ENCODE results near the gene RAPGEF5. TPM values are rescaled to one million over a fixed set of nuclear protein-coding genes. Genes with fewer than 3 reads are reported as not detected.

RAPGEF5 gene
- total RNA-seq, 2 donors from 2014 or later, result 16.7 to 23.2 TPM

DNA sequence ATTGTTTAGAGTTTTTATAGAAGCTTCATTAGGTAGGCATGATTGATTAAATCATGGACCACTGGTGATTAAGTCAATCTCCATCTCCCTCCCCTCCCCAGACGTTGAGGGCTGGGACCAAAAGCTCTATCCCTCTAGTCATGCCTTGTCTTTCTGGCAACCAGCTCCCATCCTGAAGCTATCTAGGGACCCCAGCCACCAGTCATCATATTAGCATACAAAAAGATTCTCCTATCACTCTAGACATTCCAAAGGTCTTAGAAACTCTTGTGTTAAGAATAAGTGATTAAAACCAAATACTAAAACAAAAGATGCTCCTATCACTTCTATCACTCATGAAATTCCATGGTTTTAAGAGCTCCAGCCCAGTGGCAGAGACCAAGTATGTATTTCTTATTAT, 178.2 kb downstream of the RAPGEF5 start:
- Histone ChIP-seq H3K9ac (ENCODE audit: extremely low read depth, low read length, poor library complexity, severe bottlenecking) (no peak overlapping the region), H3K9me3 (ENCODE audit: control insufficient read depth, low read length) (peaks cover 43% of the 10 kb centered on the region), H3K27me3 (ENCODE audit: control insufficient read depth, insufficient read depth, low read length, poor library complexity, severe bottlenecking) (no peaks in the 10 kb centered on the region), H3K27ac (ENCODE audit: low read depth, low read length) (no peak overlapping the region), H3K4me3 (ENCODE audit: low read length) (no peak overlapping the region), H3K4me1 (ENCODE audit: control insufficient read depth, insufficient read depth, low read length) (peaks cover 15% of the 10 kb centered on the region), H3K36me3 (ENCODE audit: control insufficient read depth, insufficient read depth, low read length) (no peaks in the 10 kb centered on the region)
- TF ChIP-seq, protein P1, sequence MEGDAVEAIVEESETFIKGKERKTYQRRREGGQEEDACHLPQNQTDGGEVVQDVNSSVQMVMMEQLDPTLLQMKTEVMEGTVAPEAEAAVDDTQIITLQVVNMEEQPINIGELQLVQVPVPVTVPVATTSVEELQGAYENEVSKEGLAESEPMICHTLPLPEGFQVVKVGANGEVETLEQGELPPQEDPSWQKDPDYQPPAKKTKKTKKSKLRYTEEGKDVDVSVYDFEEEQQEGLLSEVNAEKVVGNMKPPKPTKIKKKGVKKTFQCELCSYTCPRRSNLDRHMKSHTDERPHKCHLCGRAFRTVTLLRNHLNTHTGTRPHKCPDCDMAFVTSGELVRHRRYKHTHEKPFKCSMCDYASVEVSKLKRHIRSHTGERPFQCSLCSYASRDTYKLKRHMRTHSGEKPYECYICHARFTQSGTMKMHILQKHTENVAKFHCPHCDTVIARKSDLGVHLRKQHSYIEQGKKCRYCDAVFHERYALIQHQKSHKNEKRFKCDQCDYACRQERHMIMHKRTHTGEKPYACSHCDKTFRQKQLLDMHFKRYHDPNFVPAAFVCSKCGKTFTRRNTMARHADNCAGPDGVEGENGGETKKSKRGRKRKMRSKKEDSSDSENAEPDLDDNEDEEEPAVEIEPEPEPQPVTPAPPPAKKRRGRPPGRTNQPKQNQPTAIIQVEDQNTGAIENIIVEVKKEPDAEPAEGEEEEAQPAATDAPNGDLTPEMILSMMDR (conservative IDR thresholded peaks at IDR 0.05), result no peak
- H3K4me3 Mint-ChIP-seq, result no peak overlapping the region
- peak; percentile 70 for DNase-seq
- H3K4me1 Mint-ChIP-seq, result peaks cover 43% of the 10 kb centered on the region
- H3K27ac Mint-ChIP-seq, result no peak overlapping the region
- peaks cover 32% of the 10 kb centered on the region for H3K9me3 Mint-ChIP-seq
- WGBS, 2 experiments (ENCODE audit: insufficient coverage in 1 of 2, insufficient read length in 1 of 2), result 8% methylated on average over 1 of the region's 1 CpG; no CpG with 5 or more reads in 1 of the 2 experiments
- H3K36me3 Mint-ChIP-seq (ENCODE audit: low read depth), result peaks cover 30% of the 10 kb centered on the region
- no peaks in the 10 kb centered on the region for H3K27me3 Mint-ChIP-seq (ENCODE audit: insufficient read depth)

DNA sequence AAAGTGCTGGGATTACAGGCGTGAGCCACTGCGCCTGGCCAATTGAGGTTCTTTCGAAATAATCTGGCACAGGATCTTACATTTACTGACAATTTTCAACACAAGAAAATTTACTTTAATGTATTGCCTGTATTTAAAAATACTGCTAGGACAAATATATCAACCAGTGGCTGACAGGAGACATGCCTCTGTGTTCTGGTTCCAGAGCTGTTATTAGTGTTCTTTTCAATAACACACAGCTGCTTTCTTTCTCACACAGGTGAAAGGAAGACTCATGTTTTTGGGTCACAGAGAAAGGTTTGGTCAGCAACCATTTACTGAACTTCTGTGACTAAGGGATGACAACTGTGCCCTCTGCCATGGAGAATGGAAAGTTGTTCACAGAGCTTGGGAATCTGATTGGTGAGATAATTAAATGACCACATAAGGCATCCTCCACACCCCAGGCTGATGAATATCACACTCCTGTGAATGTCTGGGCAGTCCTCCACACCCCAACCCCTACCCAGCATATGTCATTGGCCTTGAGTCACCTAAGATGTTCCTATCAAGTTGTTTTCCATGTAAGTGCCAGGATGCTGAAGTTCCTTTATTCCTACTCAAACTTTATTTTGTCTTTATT, 180.1 kb downstream of the RAPGEF5 start:
- H3K27me3 ChIP-seq (ENCODE audit: control insufficient read depth, insufficient read depth, low read length, poor library complexity, severe bottlenecking), result no peaks in the 10 kb centered on the region
- WGBS, 2 experiments (ENCODE audit: insufficient coverage in 1 of 2, insufficient read length in 1 of 2), result 93% methylated on average over 3 of the region's 3 CpGs; no CpG with 5 or more reads in 1 of the 2 experiments
- Mint-ChIP-seq H3K36me3 (ENCODE audit: low read depth) (peaks cover 28% of the 10 kb centered on the region), H3K4me3 (no peak overlapping the region), H3K27ac (no peak overlapping the region), H3K27me3 (ENCODE audit: insufficient read depth) (no peaks in the 10 kb centered on the region), H3K9me3 (peaks cover 32% of the 10 kb centered on the region), H3K4me1 (peaks cover 41% of the 10 kb centered on the region)
- no peaks in the 10 kb centered on the region for H3K36me3 ChIP-seq (ENCODE audit: control insufficient read depth, insufficient read depth, low read length)
- H3K9me3 ChIP-seq (ENCODE audit: control insufficient read depth, low read length), result peaks cover 43% of the 10 kb centered on the region
- TF ChIP-seq, protein P1 (conservative IDR thresholded peaks at IDR 0.05), result no peak
- DNase-seq, result no peak
- H3K27ac ChIP-seq (ENCODE audit: low read depth, low read length), result no peak overlapping the region
- peaks cover 19% of the 10 kb centered on the region for H3K4me1 ChIP-seq (ENCODE audit: control insufficient read depth, insufficient read depth, low read length)
- H3K9ac ChIP-seq (ENCODE audit: extremely low read depth, low read length, poor library complexity, severe bottlenecking), result no peak overlapping the region
- peak overlapping the region; percentile 10 for H3K4me3 ChIP-seq (ENCODE audit: low read length)

DNA sequence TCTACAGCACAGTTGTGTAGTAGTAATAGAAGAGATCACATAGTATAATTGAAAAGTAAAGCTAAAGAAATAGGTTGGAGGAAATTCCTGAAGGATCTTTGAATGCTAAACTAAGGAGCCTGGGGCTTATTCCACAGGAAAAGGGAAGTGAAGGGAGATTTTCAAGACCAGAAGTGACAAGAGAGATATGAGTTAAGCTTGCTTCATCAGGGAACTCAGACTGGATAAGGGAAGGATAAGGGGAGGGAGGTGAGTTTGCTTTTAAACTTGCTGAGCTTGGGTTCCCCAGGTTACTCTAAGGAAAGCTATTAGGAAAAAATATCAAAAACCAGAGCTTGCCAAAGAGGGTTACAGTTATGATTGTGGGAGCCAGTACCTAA, 182.4 kb downstream of the RAPGEF5 start:
- H3K36me3 Mint-ChIP-seq (ENCODE audit: low read depth), result peaks cover 13% of the 10 kb centered on the region
- Histone ChIP-seq H3K4me3 (ENCODE audit: low read length) (no peak overlapping the region), H3K27me3 (ENCODE audit: control insufficient read depth, insufficient read depth, low read length, poor library complexity, severe bottlenecking) (no peaks in the 10 kb centered on the region), H3K4me1 (ENCODE audit: control insufficient read depth, insufficient read depth, low read length) (peaks cover 15% of the 10 kb centered on the region), H3K36me3 (ENCODE audit: control insufficient read depth, insufficient read depth, low read length) (no peaks in the 10 kb centered on the region), H3K9me3 (ENCODE audit: control insufficient read depth, low read length) (peaks cover 29% of the 10 kb centered on the region), H3K9ac (ENCODE audit: extremely low read depth, low read length, poor library complexity, severe bottlenecking) (no peak overlapping the region), H3K27ac (ENCODE audit: low read depth, low read length) (no peak overlapping the region)
- DNase-seq, result no peak
- peaks cover 31% of the 10 kb centered on the region for H3K4me1 Mint-ChIP-seq
- TF ChIP-seq, protein P1 (conservative IDR thresholded peaks at IDR 0.05), result no peak
- H3K27ac Mint-ChIP-seq, result no peak overlapping the region
- H3K27me3 Mint-ChIP-seq (ENCODE audit: insufficient read depth), result no peaks in the 10 kb centered on the region
- peaks cover 17% of the 10 kb centered on the region for H3K9me3 Mint-ChIP-seq
- H3K4me3 Mint-ChIP-seq, result no peak overlapping the region
